HG02642 (cell line): ENCODE results near the gene CNIH2.
"Not testable (repeated sequence)": the region's sequence is repeated elsewhere in the genome, so short reads cannot be mapped to it uniquely, and the experiment has no call there.

Source experiments
- ATAC-seq: cut with Tn5 transposase; IDR thresholded peaks from one replicate; pipeline ENCODE4 v1.9.1; 2021; ENCODE audit warnings: mild to moderate bottlenecking; ENCODE audit not compliant: unreplicated experiment, poor library complexity

Gene CNIH2

DNA sequence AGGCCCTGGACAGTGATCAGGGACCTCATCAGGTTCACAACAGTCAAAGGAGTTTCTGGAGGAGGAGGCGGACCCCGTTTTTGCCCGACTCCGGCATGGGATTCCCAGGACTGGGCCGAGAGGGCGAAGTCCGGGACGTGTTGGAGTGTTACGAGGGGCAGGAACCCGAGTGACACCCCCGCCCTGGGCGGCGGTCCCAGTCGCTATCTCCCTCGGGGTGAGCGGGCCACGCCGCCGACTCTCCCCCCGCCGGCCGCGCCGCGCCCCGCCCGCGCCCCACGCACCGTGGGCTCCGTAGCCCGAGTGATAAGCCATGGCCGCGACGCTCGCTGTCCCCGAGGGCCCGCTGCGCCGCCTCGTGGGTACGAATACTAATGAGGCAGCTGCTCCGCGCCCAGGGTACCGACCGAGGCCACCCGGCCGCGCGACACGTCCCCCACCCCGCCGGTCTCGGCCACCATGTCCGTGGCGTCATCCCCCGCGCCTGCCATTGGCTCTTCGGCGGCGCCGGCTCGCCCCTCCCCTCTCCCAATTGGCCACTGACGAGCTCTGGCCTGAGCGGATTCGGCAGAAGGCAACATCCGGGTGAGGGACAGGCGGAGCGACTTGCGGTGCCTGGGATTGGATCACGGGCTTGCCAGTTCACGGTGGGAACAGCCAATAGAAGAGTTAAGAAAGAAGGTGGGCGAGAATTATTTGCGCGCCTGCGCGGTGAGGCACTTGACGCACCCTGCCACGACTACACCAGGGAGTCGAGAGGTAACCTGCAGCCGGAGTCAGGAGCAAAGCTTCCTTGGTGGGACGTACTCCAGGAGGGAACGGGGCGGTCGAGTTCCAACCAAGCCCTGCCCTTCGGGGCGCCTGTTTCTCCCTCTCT is 10.9 kb downstream of the CNIH2 start, which contains the start of gene YIF1A:
YIF1A (minus strand) TSS at position 473 of the 877 bp plus-strand sequence; CDS start at position 315, 158 bp downstream.
- ATAC-seq, result peak; percentile 89

DNA sequence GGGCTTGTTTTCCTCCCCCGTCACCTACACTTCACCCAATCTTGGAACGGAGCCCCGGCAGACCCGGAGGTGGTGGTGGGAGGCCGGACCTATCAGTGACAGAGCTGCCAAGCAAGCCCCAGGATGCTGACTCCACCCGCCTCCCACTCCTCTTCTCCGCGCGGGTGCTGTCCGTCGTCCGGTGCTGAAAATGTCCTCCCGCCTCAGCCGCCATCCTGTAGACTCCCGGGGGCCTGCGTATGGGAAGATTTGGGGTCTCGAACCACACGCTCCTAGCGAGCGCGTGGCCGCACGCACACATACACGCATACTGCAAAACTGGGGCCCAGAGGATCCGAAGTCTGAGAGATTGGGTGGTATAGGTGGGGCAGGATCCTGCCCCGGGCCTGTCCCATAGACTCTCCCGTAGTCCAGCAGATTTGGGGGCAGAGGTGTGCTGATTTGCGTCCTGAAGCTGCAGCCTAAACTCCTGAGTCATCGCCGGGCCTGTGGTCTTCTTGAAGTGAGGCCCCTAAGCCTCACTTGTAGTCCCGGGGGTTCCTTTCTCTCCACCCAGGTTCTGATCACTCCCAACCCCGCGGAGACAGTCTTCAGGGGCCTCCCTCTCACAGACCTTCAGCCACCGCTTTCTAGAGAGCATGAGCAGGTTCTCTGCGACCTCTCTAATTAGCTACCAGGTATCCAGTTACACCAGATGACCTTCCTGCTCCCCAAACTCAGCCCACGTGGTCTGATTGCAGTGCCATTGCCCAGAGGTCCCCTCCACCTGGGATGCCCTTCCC is 11.8 kb downstream of the CNIH2 start:
- peak; percentile 43 for ATAC-seq

DNA sequence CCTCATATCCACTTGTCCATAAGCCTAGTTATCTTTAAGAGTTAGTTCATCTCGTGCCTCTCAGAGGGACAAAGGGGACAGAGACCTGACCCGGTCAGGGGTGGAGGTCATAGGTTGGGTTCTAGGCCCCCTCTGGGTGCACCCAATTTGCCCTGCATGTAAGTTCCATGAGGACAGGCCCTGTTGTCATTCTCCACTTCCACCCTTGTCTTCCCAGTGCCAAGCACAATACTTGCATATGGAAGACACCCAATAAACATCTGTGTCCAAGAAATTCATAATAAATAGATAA is 12.3 kb downstream of the CNIH2 start:
- ATAC-seq, result no peak

DNA sequence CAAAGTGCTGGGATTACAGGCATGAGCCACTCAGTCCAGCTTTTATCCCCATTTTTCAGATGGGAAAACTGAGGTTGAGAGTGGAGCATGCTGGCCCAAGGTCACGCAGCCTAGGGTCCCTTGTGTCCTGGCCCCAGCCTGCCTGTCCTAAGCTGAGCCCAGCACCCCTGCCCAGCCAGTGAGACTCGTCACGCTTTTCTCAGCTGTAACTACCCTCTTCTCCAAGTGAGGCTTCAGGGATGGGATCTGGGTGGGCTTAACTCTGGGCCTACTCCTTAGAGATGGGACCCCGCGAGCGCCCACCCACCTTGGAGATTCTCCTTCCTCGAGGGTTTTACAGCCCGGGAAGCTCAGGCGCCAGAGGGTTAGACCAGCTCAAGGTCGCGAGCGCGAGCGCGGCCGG is 13.3 kb downstream of the CNIH2 start:
- ATAC-seq, result no peak

DNA sequence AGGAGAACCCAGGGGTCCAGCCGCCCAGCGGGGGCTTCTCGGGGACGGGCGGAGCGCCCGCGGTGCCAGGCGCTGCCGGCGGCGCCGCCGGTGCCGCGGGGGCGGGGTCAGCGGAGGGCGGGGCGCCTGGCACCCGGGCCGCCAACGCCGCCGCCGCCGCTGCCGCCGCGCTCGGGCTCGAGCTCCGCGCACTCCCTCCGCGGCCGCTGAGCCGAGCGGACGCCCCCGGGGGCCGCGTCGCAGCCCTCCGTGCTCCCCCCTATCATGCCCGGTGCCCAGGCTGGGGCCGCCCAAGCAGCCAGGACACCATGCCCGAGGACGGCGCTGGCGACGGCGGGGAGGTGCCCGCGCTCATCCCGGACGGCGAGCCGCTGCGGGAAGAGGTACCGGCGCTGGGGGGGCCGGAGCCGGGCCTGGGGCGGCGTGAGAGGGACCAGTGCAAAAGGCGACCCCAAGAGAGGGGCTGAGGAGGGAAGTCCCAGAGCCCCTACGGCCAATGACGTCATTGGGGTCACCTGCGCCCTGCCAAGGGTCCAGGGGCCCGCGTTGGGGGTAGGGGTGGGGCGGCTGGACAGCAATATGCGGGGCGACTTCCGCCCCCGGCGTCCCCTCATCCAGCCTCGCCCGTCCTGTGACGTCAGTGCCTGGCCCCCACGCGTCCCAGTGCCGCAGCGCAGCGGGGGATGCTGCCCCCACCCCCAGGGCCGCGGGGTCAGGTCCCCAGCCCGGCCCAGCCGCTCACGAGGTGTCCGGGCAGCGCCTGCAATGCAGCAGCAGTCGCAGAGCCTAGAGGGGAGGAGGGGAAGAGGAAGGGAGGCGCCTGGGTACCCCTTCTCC is 13.9 kb downstream of the CNIH2 start, which contains the start of gene TMEM151A:
TMEM151A (plus strand) TSS at position 189 of the 837 bp plus-strand sequence; CDS start at position 309, 120 bp downstream.
- no peak for ATAC-seq

DNA sequence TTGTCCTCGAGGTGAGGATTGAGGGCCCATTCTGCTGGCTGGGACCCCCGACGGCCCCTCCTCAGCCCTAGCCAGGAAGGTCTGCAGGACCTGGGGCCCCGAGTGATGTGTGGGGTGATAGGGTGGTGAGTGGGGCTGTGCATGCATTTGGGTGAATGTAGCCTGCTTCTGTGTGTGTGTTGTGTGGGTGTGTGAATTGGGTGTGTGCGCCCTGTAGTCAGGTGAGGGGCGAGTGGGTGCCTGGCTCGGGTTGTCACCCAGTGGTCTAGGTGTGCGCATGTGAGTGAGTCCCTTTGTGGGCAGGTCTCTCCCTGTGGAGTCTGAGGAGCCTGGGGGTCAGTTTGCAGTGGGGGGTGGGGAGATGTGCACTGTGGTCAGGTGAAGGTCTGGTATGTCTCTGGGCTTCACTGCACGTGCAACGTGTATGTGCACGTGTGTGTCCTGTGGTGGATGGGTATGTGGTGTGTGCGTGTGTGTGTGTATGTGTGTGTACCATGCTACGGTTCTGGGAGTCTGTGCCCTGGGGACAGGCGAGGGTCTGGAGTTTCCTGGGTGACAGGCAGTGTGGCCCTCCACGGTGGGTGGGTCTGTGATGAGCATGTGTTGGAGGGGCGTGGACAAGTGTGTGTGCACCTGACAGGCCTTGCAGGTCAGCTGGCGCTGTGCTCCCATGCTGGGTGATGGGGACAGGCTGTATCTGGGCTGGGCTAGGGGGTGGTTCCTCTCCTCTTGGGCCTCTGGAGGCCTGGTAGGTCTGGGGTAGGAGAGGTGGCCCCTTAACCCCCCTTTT is 14.8 kb downstream of the CNIH2 start:
- no peak for ATAC-seq

DNA sequence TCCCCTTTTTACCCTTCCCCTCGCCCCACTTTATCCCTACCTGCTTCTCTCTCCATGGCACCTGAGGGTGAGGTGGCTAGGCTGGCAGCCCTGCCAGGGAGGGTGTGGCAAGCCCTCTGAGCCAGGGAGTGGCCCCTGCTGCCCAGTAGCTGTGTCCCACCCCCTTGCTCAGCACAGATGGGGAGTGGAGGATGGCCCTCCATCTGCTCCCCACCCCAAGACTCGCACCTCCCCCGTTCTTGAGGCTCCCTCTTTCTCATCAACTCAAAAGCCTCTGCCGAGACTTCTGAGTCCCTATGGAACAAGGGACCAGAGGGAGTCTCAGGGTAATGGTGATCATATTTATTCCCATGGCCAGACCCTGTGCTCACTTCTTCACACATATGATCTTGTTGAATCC is 15.4 kb downstream of the CNIH2 start:
- no peak for ATAC-seq

DNA sequence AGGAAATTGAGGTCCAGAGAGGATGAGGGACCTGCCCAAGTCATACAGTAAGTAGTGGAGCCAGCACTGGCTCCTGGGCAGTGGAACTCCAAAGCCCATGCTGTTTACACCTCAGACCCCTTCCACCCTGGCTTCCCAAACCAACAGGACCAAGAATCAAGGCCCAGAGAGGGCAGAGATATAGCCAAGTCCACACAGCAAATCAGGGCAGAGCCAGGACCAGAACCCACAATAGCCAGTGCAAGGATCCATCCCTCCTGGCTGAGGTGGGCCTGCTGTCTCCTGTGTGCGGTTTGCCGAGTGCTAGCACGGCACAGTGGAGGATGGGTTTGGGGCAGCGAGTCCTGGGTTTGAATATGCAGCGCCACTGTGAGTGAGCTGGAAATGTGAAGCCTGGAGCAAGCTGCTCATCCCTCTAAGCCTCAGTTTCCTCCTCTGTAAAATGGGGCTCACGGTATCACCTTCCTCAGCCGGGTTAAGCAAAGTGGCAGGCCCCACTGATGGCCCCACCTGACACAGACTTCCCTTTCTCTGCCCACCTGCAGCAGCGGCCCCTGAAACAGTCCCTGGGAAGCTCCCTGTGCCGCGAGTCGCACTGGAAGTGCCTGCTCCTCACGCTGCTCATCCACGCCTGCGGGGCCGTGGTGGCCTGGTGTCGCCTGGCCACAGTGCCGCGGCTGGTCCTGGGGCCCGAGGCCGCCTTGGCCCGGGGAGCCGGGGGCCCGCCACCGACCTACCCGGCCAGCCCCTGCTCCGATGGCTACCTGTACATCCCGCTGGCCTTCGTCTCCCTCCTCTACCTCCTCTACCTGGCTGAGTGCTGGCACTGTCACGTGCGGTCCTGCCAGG is 16.0 kb downstream of the CNIH2 start:
- no peak for ATAC-seq

DNA sequence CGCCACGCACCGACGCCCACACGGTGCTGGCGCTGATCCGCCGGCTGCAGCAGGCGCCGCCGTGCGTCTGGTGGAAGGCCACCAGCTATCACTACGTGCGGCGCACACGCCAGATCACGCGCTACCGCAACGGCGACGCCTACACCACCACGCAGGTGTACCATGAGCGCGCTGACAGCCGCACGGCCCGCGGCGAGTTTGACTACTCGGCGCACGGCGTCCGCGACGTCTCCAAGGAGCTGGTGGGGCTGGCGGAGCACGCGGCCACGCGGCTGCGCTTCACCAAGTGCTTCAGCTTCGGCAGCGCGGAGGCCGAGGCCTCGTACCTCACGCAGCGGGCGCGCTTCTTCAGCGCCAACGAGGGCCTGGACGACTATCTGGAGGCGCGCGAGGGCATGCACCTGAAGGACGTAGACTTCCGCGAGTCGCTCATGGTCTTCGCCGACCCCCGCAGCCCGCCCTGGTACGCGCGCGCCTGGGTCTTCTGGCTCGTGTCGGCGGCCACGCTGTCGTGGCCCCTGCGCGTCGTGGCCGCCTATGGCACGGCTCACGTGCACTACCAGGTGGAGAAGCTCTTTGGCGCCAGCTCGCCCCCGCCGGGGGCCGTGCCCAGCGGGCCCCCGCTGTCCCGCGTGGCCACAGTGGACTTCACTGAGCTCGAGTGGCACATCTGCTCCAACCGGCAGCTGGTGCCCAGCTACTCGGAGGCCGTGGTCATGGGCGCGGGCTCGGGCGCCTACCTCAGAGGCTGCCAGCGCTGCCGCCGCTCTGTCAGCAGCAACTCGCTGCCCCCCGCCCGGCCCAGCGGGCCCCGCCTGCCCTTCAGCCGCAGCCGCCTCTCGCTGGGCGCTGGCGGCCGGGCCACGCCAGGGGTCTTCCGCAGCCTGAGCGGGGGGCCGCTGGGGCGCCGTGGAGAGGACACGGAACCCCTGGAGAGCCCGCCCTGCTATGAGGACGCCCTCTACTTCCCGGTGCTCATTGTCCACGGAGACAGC is 16.9 kb downstream of the CNIH2 start:
- ATAC-seq, result no peak

DNA sequence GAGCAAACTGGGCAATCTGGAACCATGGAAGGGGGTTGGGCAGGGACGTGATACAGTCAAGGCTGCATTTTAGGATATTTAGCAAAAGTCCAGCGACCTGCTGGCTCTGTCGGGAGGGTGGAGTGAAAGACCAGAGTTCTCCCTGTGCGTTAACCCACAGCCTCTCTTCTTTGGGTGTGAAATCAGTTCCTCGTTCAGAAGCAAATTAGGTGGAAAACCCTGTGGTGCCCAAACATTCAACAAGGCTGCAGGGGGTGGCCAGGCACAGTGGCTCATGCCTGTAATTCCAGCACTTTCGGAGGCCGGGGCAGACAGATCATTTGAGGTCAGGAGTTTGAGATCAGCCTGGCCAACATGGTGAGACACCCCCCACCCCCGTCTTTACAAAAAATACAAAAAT is 19.6 kb downstream of the CNIH2 start:
- no peak for ATAC-seq

DNA sequence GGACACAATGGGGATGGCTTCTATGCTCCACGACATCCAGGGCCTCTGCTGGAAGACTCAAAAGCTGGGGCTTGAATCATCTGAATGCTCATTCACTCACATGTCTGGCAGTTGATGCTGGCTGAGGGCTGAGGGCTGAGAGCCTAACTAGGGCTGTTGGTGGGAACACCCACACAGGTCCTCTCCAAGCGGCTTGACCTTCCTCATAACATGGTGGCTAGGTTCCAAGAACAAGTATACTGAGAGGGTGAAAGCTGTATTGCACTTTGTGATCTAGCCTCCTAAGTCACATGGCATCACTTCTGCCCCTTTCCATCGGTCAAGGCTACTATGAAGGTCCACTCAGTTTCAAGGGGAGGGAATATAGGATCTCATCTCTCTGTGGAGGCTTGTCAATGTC is 21.2 kb downstream of the CNIH2 start:
- ATAC-seq, result no peak

DNA sequence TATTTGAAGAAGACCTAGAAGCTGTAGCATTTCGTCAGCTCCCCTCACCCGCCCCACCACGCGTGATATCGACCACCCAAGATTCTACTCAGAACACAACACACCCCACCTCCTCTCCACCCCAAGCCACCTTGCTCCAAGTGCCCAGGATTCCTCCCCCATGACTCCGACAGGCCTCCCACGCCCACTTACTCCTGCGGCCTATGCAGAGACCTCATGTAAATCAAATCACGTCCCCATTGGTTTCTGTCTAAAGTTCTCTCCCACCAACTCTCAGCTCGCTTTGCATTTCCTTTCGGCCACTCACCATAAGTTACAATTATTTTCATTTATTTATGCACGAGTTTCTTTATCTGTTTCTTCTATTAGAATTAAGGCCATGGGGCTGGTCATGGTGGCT is 24.7 kb downstream of the CNIH2 start:
- no peak for ATAC-seq

DNA sequence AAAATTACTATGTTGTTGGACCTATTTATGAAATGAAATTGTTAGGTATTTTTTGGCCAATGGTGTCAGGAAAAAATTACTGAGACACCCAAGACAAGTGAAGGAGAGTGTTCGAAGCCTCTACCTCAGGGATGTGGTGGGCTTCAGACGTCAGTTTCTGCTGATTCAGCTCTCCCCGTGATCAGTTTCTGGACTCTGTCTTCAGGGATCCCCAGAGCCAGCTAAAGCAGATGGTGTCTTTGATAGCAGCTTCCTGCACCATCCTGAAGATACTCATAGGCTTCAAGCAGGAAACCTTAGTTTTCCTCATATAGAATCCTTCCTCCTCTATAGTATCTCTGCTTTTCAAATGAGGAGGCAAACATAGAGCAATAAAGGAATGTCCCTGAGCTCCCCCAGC is 31.5 kb downstream of the CNIH2 start:
- ATAC-seq, result no peak

DNA sequence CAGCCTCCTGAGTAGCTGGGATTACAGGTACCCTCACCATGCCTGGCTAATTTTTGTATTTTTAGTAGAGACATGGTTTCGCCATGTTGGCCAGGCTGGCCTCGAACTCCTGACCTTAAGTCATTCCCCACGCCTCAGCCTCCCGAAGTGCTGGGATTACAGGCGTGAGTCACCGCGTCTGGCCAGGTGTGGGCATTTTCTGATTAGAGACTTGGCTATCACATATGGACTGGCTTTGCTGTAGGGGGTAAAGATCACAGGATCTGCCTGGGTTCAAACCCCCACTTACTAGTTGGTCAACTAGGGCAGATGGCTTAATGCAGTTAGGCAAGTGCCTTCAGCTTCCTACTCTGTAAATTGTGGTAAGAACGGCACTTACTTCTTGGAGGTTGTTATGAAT is 32.3 kb downstream of the CNIH2 start:
- ATAC-seq, result no peak

DNA sequence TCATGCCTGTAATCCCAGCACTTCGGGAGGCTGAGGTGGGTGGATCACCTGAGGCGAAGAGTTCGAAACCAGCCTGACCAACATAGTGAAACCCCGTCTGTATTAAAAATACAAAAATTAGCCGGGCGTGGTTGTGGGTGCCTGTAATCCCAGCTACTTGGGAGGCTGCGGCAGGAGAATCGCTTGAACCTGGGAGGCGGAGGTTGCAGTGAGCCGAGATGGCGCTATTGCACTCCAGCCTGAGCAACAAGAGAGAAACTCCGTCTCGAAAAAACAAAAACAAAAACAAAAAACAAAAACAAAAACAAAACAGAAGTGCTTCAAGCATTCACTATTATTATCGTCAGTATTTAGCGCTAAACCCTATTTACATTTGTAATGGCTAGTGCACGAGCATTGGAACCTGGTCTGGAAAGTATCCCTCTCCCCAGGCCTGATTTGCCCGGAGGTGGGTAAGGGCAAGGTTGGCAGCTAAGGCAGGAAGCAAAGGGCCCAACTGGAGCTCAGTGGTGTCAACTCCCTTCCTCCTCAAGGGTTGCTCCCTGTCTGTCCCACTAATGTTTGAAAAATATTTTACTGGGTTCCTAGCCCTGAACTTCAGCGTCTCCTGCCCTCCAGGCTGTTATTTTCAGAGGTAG is 32.9 kb downstream of the CNIH2 start:
- ATAC-seq, result not testable (repeated sequence)

DNA sequence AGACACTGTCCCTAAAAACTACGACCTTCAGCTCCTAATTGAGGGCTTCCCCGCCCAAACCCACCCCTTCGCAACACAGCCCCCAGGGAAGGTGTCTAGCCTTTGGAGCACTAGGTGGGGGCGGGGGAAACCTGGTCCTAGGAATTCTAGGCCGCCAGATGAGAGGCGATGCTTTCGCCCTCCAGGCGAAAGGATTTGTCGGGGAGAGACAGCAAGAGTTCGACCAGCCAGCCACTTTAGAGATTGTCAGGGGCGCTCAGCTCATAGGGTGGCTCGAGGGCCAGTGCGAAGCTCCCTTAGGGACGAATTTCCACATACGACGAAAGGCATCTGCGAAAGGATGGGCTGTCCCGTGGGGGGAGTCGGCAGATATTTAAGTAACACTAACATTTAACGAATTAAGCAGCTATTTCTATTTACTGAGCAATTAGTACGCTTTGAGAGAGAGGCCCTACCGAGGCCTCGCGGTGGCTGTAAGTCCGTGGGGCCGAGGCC is 33.5 kb downstream of the CNIH2 start:
- no peak for ATAC-seq

DNA sequence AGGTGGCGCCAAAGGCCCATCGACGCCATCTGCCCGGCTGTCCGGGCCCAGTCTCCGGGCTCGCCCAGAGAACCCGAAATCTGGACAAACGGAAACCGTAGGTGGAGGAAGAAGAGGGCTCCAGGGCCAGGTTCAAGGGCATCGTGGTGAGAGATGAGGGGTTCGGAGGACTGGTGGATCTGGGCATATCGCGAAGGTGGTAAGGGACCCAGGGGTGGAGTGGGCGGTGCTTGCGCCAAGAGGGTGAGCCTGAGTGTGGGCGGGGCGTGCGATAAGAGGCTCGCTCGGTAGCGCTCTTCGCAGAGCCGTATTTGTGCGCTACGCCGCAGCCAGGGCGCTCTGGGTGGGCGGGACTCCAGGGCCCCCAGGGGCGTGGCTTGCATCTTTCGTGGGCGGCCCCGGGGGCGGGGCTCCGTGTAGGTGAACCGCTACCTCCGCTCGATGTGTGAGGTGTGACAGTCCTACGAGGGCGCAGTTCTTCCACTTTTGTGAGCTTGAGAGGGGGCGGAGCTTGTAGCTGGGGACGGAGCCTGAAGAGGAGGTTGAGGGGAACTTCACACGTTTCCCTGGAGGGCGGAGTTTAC is 34.1 kb downstream of the CNIH2 start:
- peak; percentile 67 for ATAC-seq
